ENCODE data around the gene PI4KA. TPM values are rescaled to one million over a fixed set of nuclear protein-coding genes. Genes with fewer than 3 reads are reported as not detected.

PI4KA gene
- total and polyA plus RNA-seq, 2 of the 13 experiments (the other 11 are each of a cell fraction or from before 2014, with no cell fraction given) = 27.4 to 56.4 TPM

GRCh38 chr22:20794650-20795413 lies 63.8 kb downstream of the PI4KA start (continued):
- TF ChIP-seq ZBTB40 (IDR thresholded peaks at IDR 0.05) = no peak
- no peak for TF ChIP-seq ZBTB40 (CRISPR knock-in tag; IDR thresholded peaks at IDR 0.05)
- TF ChIP-seq, protein P1, sequence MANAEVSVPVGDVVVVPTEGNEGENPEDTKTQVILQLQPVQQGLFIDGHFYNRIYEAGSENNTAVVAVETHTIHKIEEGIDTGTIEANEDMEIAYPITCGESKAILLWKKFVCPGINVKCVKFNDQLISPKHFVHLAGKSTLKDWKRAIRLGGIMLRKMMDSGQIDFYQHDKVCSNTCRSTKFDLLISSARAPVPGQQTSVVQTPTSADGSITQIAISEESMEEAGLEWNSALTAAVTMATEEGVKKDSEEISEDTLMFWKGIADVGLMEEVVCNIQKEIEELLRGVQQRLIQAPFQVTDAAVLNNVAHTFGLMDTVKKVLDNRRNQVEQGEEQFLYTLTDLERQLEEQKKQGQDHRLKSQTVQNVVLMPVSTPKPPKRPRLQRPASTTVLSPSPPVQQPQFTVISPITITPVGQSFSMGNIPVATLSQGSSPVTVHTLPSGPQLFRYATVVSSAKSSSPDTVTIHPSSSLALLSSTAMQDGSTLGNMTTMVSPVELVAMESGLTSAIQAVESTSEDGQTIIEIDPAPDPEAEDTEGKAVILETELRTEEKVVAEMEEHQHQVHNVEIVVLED (CRISPR knock-in tag; IDR thresholded peaks at IDR 0.05; ENCODE audit: borderline replicate concordance) = no peak
- TF ChIP-seq TCF7L2 (IDR thresholded peaks at IDR 0.05; ENCODE audit: low read depth, low read length) = no peak

Data from HepG2 (cell line).